T-helper 1 cell treated with Interleukin-12 subunit alpha and Interleukin-12 subunit beta and Interleukin-4 antibody, amounts not matched to agents 30 ng/mL and 1 ng/mL, for 36 hours (primary cell): ENCODE data around the gene TMEM147. TPM values are rescaled to one million over a fixed set of nuclear protein-coding genes. Genes with fewer than 3 reads are reported as not detected.
"Not testable (repeated sequence)": the region's sequence is repeated elsewhere in the genome, so short reads cannot be mapped to it uniquely, and the experiment has no call there.

Experiments
- intact Hi-C: fragments of 100-400 bp; cut with micrococcal nuclease; formaldehyde crosslinking; loops from one replicate; pipeline ENCODE4 v1.15.1; 2024
- total RNA-seq: library from RNA; stranded (reverse); gene quantifications from 2 replicates; pipeline ENCODE4 v1.2.3, GENCODE V29; 2022

The TMEM147 gene
- total RNA-seq, 1 donor from 2014 or later: 60.2 TPM

- intact Hi-C loops: no loop called here
These were observed 16.0 kb downstream of the TMEM147 start for GRCh38 chr19:35561436-35561835.

GRCh38 chr19:35562336-35562735 is 16.9 kb downstream of the TMEM147 start:
- intact Hi-C loops: no loop called here

- intact Hi-C loops: no loop called here
These were observed 17.4 kb downstream of the TMEM147 start for GRCh38 chr19:35562776-35563175.

DNA sequence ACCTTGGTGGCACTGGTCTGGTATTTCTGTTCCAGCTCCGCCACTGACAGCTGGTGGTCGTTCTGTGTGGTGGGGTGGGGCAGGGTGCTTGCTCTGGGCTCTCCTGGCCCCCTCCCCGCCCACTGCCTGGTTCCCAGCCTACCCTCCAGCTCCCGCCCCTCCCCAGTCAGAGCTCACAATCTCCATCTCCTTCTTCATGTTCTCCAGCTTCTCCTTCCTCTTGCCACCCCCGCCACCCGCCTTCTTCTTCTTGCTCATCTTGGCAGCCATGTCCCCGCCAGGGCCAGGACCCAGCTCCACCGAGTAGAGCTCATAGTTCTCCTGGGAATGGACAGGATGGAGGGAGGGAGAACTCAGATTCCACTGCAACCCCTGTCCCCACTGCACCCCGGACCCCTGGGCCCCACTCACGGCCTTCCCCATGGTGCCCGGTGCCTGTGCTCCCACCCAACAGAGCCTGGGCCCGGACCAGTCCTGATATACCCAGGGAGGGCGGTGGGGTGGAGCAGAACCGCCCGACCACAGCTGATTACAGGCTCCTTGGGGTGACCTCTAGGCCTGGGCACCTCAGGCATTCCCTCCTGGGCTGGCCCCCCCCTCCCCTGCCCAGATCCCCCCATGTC is 17.9 kb downstream of the TMEM147 start, which contains the start of gene ATP4A:
TSS of gene ATP4A (minus strand) at position 452 of the 623 bp plus-strand sequence. CDS start at position 423, 29 bp downstream.
- intact Hi-C loops: no loop called here

DNA sequence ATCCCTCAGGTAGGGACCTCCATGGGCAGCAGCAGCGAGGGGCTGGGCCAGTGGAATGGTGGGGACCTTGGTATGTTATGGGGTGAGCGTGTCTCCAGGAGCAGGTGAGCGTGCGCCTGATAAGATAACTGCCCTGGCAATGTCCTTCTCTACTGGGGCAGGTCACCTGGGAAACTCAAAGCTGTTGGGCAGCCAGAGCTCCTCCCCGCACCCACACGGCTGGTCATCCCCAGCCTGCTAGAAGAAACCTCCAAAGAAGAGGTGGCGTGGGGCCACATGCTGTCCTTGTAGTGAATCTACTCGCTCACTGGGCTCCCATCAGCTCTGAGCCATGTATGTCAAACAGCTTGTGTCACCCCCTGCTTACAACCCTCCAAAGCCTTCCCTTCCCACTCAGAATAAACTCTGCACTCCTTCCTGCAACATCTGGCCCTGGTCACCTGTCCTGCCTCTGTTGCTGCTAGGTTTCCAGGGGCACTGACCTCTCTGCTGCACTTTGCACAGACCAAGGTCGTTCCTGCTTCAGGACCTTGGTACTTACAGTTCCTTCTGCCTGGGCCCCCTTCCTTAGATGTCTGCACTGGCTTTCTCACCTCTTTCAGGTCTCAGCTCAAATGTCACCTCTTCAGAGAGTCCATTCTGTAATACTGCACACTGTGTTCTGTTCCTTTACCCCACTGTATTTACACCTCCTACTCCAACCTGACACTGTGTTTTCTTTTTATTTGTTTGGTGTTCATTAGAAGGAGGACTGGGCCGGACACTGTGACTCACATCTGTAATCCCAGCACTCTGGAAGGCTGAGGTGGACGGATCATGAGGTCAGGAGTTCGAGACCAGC is 19.8 kb downstream of the TMEM147 start:
- intact Hi-C loops: no loop called here

GRCh38 chr19:35566738-35567137 is 21.3 kb downstream of the TMEM147 start:
- intact Hi-C loops: no loop called here

DNA sequence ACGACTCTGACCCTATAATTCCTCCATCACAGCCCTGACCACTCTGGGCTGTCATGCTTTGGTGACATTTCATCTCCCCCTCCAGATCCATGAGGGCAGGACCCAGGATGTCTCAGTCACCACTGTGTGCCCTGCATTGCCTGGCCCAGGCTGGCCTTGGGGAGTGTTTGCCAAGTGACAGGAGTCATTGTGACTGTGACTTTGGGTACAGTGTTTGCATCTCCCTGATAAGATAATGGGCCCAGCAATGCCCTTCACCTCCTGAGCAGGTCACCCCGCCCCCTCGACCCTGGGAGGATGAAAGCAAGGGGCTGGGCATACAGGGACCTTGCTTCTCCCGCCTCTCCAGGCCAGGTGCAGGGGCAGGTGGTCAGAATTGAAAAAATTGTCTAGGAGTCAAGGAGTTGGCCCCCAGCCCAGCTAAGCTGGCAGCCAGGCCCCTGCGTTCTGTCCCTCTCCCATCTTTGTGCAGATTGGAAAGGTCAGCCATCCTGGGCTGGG is 23.9 kb downstream of the TMEM147 start:
- intact Hi-C loops: no loop called here

- intact Hi-C loops: no loop called here
These were observed 26.1 kb downstream of the TMEM147 start for GRCh38 chr19:35571406-35571965.

- intact Hi-C loops: no loop called here
These were observed 32.5 kb downstream of the TMEM147 start for GRCh38 chr19:35577918-35578317.

GRCh38 chr19:35578707-35579106 is 33.3 kb downstream of the TMEM147 start:
- intact Hi-C loops: no loop called here

GRCh38 chr19:35582760-35583159 is 37.3 kb downstream of the TMEM147 start:
- intact Hi-C loops: no loop called here

- intact Hi-C loops: no loop called here
These were observed 40.4 kb downstream of the TMEM147 start, which contains the start of gene PMIS2 for GRCh38 chr19:35585848-35586247. Gene PMIS2, plus strand, starts transcription at chr19:35586173. Its CDS starts 87 bp downstream, at chr19:35586260.

GRCh38 chr19:35587321-35587720 is 41.9 kb downstream of the TMEM147 start:
- intact Hi-C loops: no loop called here

DNA sequence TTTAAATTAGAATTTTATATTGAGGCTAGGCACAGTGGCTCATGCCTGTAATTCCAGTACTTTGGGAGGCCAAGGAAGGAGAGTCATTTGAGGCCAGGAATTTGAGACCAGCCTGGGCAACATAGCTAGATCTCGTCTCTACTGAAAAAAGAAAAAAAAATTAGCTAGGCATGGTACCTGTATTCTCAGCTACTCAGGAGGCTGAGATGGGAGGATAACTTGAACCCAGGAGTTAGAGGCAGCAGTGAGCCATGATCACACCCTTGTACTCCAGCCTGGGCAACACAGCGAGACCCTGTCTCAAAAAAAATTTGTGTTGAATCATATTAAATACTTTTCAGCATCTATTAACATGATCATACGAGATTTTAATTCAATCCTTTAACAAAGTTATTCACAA is 45.4 kb downstream of the TMEM147 start:
- intact Hi-C loops: no loop called here

GRCh38 chr19:35592226-35592625 is 46.8 kb downstream of the TMEM147 start:
- intact Hi-C loops: loop anchor here (1.0 kb wide), 4 partner anchors 36 to 239 kb away; no protein-coding TSS in a partner anchor

GRCh38 chr19:35595026-35595425 is 49.6 kb downstream of the TMEM147 start:
- intact Hi-C loops: not testable (repeated sequence)

DNA sequence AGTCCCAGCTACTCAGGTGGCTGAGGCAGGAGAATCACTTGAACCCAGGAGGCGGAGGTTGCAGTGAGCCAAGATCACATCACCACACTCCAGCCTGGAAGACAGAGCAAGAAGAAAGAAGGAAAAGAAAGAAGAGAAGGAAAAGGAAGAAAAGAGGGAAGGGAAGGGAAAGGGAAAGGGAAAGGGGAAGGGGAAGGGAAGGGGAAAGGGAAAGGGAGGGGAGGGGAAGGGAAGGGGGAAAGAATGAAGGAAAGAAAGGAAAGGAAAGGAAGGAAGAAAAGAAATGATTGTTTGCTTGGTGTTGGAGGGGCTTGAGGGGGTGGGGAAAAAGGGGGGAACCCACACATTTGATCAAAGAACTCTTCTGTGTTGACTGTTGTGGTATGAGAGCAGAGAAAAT is 50.5 kb downstream of the TMEM147 start:
- intact Hi-C loops: no loop called here

- intact Hi-C loops: no loop called here
These were observed 51.1 kb downstream of the TMEM147 start for GRCh38 chr19:35596366-35596999.
